PC-3 (cell line): ENCODE results near the gene TRIM24. TPM values are rescaled to one million over a fixed set of nuclear protein-coding genes. Genes with fewer than 3 reads are reported as not detected.

Experiments
- ATAC-seq: fragments of 200-7000 bp; cut with Tn5 transposase; 2 replicates; pipeline ENCODE4 v1.9.1; 2020; ENCODE audit warnings: mild to moderate bottlenecking, moderate library complexity
- BruUV-seq: library from RNA; stranded (reverse); fragments of 400-500 nt; replicated peaks from 2 replicates; lab custom pipeline; 2021; lab: Mats Ljungman, UMichigan
- CTCF ChIA-PET: fragments of 300-600 bp; sonication (Branson Sonifier 250); formaldehyde crosslinking; loops from one replicate; lab custom pipeline; 2022; ENCODE audit warnings: antibody characterized with exemption; lab: Charles Lee
- POLR2A ChIA-PET: fragments of 300-600 bp; sonication (Branson Sonifier 250); formaldehyde crosslinking; loops from one replicate; lab custom pipeline; 2022; ENCODE audit warnings: antibody characterized with exemption; ENCODE audit not compliant: unreplicated experiment; lab: Charles Lee
- DNase-seq: peaks from one replicate; pipeline ENCODE4 v3.0.0-alpha.2; 2015
- H2AFZ ChIP-seq: fragments of 300-600 bp; sonication (generic); 2 replicates; pipeline ENCODE4 v1.6.0; 2016; ENCODE audit warnings: antibody characterized with exemption, low read length
- H3F3A ChIP-seq: fragments of 300-600 bp; sonication (generic); one replicate; pipeline ENCODE4 v1.6.0; 2017; ENCODE audit warnings: antibody characterized with exemption, low read length, control low read depth, mild to moderate bottlenecking; ENCODE audit not compliant: unreplicated experiment
- H3K27ac ChIP-seq: fragments of 300-600 bp; sonication (generic); 2 replicates; pipeline ENCODE4 v1.5.1; 2016; ENCODE audit warnings: mild to moderate bottlenecking, low read length
- H3K27me3 ChIP-seq: fragments of 300-600 bp; sonication (generic); 2 replicates; pipeline ENCODE4 v1.6.1; 2016; ENCODE audit warnings: low read length, mixed read lengths
- H3K36me3 ChIP-seq: fragments of 300-600 bp; sonication (generic); 2 replicates; pipeline ENCODE4 v1.6.1; 2016; ENCODE audit warnings: low read depth, mixed run types, low read length, mixed read lengths
- H3K4me1 ChIP-seq: fragments of 300-600 bp; sonication (generic); 2 replicates; pipeline ENCODE4 v1.5.1; 2016; ENCODE audit warnings: low read length; ENCODE audit not compliant: insufficient read depth
- H3K4me2 ChIP-seq: fragments of 300-600 bp; sonication (generic); 2 replicates; pipeline ENCODE4 v1.6.0; 2016; ENCODE audit warnings: low read length
- H3K4me3 ChIP-seq: fragments of 300-600 bp; sonication (generic); 2 replicates; pipeline ENCODE4 v1.5.1; 2016; ENCODE audit warnings: mild to moderate bottlenecking, low read length, mixed read lengths
- H3K79me2 ChIP-seq: fragments of 300-600 bp; sonication (generic); 2 replicates; pipeline ENCODE4 v1.6.1; 2017; ENCODE audit warnings: low read length, mixed read lengths
- H3K9ac ChIP-seq: fragments of 300-600 bp; sonication (generic); 2 replicates; pipeline ENCODE4 v1.6.0; 2016; ENCODE audit warnings: mild to moderate bottlenecking, low read length
- H3K9me2 ChIP-seq: fragments of 300-600 bp; sonication (generic); replicated peaks from 2 replicates; pipeline ENCODE4 v1.6.1; 2016; ENCODE audit warnings: mixed run types, low read length, mixed read lengths
- H3K9me3 ChIP-seq: fragments of 300-600 bp; sonication (generic); 2 replicates; pipeline ENCODE4 v1.6.1; 2016; ENCODE audit warnings: low read length, mixed read lengths
- H4K20me1 ChIP-seq: fragments of 300-600 bp; sonication (generic); 2 replicates; pipeline ENCODE4 v1.6.1; 2016; ENCODE audit warnings: low read length, mixed read lengths
- EZH2 ChIP-seq: fragments of 300-600 bp; sonication (generic); IDR thresholded peaks from one replicate; pipeline ENCODE4 v1.6.1; 2017; ENCODE audit warnings: antibody characterized with exemption, mild to moderate bottlenecking, low read length; ENCODE audit not compliant: unreplicated experiment
- EZH2phosphoT487 ChIP-seq: fragments of 300-600 bp; sonication (generic); IDR thresholded peaks from 2 replicates; pipeline ENCODE4 v1.6.1; 2018; ENCODE audit warnings: mild to moderate bottlenecking, antibody characterized with exemption, low read length, borderline replicate concordance
- intact Hi-C: fragments of 100-400 bp; cut with micrococcal nuclease; formaldehyde crosslinking; loops from 2 replicates; pipeline ENCODE4 v1.9.0; 2023
- total RNA-seq: library from RNA; depleted of rRNA; stranded (reverse); fragments of >200 nt; gene quantifications from 2 replicates; pipeline ENCODE4 v1.2.3, GENCODE V29; 2014
- TF ChIP-seq, protein P1 (sequence below): fragments of 300-600 bp; sonication (generic); conservative IDR thresholded peaks from 2 replicates; pipeline ENCODE4 v1.5.1; 2017; ENCODE audit warnings: antibody characterized with exemption, low read depth, mild to moderate bottlenecking, low read length

TRIM24 gene
- total RNA-seq, 1 experiment from 2014 or later, result 12.9 TPM

DNA sequence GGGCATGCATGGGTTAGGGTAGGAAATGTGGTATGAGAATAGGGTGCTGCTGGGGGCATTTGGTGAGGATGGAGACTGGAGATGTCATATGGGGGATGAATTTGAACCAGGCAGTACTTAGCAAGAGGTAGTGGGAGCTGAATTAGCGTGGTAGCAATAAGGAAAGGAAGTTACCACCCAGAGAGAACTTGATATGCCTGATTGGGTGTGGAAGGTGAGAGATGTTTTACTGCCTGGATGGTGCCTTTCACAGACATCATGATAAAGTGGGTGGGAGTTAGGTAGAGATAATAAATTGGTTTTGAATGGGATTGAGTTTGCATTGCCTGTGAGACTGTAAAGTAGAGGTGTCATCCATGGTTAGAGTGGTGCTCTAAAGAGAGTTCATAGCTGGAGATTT is 46.7 kb downstream of the TRIM24 start:
- Histone ChIP-seq H3K4me2 (no peak overlapping the region), H2AFZ (no peak overlapping the region), H3K27ac (no peak overlapping the region), H3K9me2 (no peaks in the 10 kb centered on the region), H3K9me3 (no peaks in the 10 kb centered on the region), H4K20me1 (no peaks in the 10 kb centered on the region), H3K4me3 (no peak overlapping the region), H3K36me3 (peaks cover 4% of the 10 kb centered on the region; the same call in 1 of the 2 replicates), H3K27me3 (no peaks in the 10 kb centered on the region), H3K9ac (no peak overlapping the region), H3K79me2 (0 out of 2 replicates have a peak, but pooled peaks cover 11% of the 10 kb centered on the region), H3K4me1 (no peaks in the 10 kb centered on the region), H3F3A (no peaks in the 10 kb centered on the region)
- ChIA-PET POLR2A (no interaction called here), CTCF (no interaction called here)
- DNase-seq, result no peak
- no peak for TF ChIP-seq EZH2
- TF ChIP-seq, protein P1, sequence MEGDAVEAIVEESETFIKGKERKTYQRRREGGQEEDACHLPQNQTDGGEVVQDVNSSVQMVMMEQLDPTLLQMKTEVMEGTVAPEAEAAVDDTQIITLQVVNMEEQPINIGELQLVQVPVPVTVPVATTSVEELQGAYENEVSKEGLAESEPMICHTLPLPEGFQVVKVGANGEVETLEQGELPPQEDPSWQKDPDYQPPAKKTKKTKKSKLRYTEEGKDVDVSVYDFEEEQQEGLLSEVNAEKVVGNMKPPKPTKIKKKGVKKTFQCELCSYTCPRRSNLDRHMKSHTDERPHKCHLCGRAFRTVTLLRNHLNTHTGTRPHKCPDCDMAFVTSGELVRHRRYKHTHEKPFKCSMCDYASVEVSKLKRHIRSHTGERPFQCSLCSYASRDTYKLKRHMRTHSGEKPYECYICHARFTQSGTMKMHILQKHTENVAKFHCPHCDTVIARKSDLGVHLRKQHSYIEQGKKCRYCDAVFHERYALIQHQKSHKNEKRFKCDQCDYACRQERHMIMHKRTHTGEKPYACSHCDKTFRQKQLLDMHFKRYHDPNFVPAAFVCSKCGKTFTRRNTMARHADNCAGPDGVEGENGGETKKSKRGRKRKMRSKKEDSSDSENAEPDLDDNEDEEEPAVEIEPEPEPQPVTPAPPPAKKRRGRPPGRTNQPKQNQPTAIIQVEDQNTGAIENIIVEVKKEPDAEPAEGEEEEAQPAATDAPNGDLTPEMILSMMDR, result no peak
- TF ChIP-seq EZH2phosphoT487, result no peak
- BruUV-seq, result no TSS peak
- ATAC-seq, result no peak
- intact Hi-C loops, result no loop called here

DNA sequence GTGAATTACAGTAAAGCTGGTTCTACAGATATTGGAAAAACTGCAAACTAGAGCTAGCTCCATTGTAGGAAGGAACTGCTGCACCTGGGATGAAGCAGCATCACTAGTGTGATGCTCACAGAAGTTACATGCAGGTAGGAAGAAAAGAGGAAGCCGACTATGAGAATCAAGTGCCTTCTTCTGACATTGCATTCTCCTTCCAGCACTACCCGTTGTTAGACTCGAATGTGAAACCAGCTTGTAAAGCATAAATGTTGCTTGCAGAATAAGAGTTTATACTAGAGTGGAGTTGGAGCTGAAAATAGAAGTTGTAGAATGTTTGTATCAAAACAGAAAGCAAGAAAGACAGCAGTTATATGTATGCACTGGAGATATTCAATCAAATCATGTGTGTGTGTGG is 49.9 kb downstream of the TRIM24 start:
- BruUV-seq, result no TSS peak
- Histone ChIP-seq H3K27me3 (no peaks in the 10 kb centered on the region), H3K79me2 (no peaks in the 10 kb centered on the region), H3K4me3 (no peak overlapping the region), H2AFZ (no peak overlapping the region), H3F3A (no peaks in the 10 kb centered on the region), H4K20me1 (no peaks in the 10 kb centered on the region), H3K9me3 (no peaks in the 10 kb centered on the region), H3K4me1 (no peaks in the 10 kb centered on the region), H3K4me2 (no peak overlapping the region), H3K36me3 (peaks cover 13% of the 10 kb centered on the region; the same call in 1 of the 2 replicates), H3K27ac (no peak overlapping the region), H3K9me2 (no peaks in the 10 kb centered on the region), H3K9ac (no peak overlapping the region)
- intact Hi-C loops, result no loop called here
- TF ChIP-seq EZH2phosphoT487, result no peak
- TF ChIP-seq EZH2, result no peak
- TF ChIP-seq, protein P1, result no peak
- ATAC-seq, result no peak
- ChIA-PET POLR2A (no interaction called here), CTCF (no interaction called here)
- no peak for DNase-seq

DNA sequence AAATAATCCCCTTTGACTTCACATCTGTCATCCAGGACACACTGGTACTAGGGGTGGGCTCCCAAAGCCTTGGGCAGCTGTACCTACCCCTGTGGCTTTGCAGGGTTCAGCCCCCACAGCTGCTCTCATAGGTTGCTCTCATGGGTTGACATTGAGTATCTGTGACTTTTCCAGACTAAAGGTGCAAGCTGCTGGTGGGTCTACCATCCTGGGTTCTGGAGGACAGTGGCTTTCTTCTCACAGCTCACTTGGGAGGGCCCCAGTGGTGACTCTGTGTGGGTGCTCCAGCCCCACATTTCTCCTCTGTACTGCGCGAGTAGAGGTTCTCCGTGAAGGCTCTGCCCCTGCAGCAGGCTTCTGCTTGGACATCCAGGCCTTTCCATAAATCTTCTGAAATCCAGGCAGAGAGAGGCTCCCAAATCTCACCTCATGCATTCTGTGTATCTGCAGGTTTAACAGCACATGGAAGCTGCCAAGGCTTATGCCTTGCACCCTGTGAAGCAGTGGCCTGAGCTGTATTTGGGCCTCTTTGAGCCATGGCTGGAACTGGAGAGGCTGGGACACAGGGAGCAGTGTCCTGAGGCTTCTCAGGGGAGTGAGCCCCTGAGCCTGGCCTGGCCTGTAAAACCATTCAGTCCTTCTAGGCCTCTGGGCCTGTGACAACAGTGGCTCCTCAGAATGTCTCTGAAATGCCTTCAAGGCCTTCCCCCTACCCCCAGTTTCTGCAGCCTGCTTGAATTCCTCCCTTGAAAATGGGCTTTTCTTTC is 52.2 kb downstream of the TRIM24 start:
- Histone ChIP-seq H3K9ac (no peak overlapping the region), H3K4me3 (no peak overlapping the region), H2AFZ (no peak overlapping the region), H3K79me2 (no peaks in the 10 kb centered on the region), H3K4me2 (no peak overlapping the region), H3K9me2 (no peaks in the 10 kb centered on the region), H4K20me1 (no peaks in the 10 kb centered on the region), H3K27ac (no peak overlapping the region), H3K36me3 (peaks cover 13% of the 10 kb centered on the region; the same call in 1 of the 2 replicates), H3K27me3 (no peaks in the 10 kb centered on the region), H3K4me1 (no peaks in the 10 kb centered on the region), H3K9me3 (no peaks in the 10 kb centered on the region), H3F3A (no peaks in the 10 kb centered on the region)
- TF ChIP-seq EZH2phosphoT487, result no peak
- TF ChIP-seq EZH2, result no peak
- TF ChIP-seq, protein P1, result no peak
- intact Hi-C loops, result no loop called here
- ChIA-PET POLR2A (no interaction called here), CTCF (no interaction called here)
- no peak for DNase-seq
- no TSS peak for BruUV-seq
- ATAC-seq, result no peak
